Uterine smooth muscle cell (primary cell): ENCODE data around the gene GANAB. TPM values are rescaled to one million over a fixed set of nuclear protein-coding genes. Genes with fewer than 3 reads are reported as not detected.

Experiments
- total RNA-seq: library from RNA; depleted of rRNA; stranded (reverse); fragments of >200 nt; gene quantifications from 2 replicates; pipeline ENCODE4 v1.2.3, GENCODE V29; 2014

Gene GANAB
- 315 and 475 TPM in 2 replicates for total RNA-seq

GRCh38 chr11:62645946-62646824 lies at the start of gene GANAB:
GANAB (minus strand) TSS chr11:62646613; CDS start chr11:62646599, 14 bp downstream.

GRCh38 chr11:62689421-62690183 lies 43.2 kb upstream of the GANAB start, which contains the start of gene LRRN4CL:
LRRN4CL (minus strand) TSS chr11:62689530; CDS start chr11:62688508, 1,022 bp downstream.

GRCh38 chr11:62678770-62679696 lies 32.6 kb upstream of the GANAB start, which contains the start of gene UBXN1:
UBXN1 (minus strand) TSS chr11:62679073; CDS start chr11:62678923, 150 bp downstream.

GRCh38 chr11:62671608-62672389 lies 25.4 kb upstream of the GANAB start, which contains the start of the genes LBHD1 and UQCC3:
LBHD1 (minus strand) TSS chr11:62672267; CDS start chr11:62670031, 2,236 bp downstream.
UQCC3 (plus strand) TSS chr11:62671673; CDS start chr11:62671746, 73 bp downstream.

GRCh38 chr11:62665075-62665598 lies 18.7 kb upstream of the GANAB start, which contains the start of the genes C11orf98 and CSKMT:
C11orf98 (minus strand) TSS chr11:62665210; CDS start chr11:62665169, 41 bp downstream.
CSKMT (plus strand) TSS chr11:62665312; CDS start chr11:62665880, 568 bp downstream.

GRCh38 chr11:62621567-62622470 lies 24.6 kb downstream of the GANAB start, which contains the start of gene B3GAT3:
B3GAT3 (minus strand) TSS chr11:62621986; CDS start chr11:62621947, 39 bp downstream.

GRCh38 chr11:62612366-62613290 lies 33.8 kb downstream of the GANAB start, which contains the start of the genes EML3 and ROM1:
EML3 (minus strand) TSS chr11:62612775; CDS start chr11:62612457, 318 bp downstream.
ROM1 (plus strand) TSS chr11:62613257; CDS start chr11:62613282, 25 bp downstream.

GRCh38 chr11:62601372-62602140 lies 44.9 kb downstream of the GANAB start, which contains the start of gene MTA2:
MTA2 (minus strand) TSS chr11:62601865; CDS start chr11:62601450, 415 bp downstream.

GRCh38 chr11:62591448-62592145 lies 54.8 kb downstream of the GANAB start, which contains the start of gene TUT1:
TUT1 (minus strand) TSS chr11:62591523; CDS start chr11:62591485, 38 bp downstream.

Other genes with a start within 250 kb of the GANAB start
- not detected in 2 replicates for gene SCGB1A1, start 227.6 kb downstream of the GANAB start, total RNA-seq
- 598 and 812 TPM in 2 replicates for gene AHNAK, start 99.8 kb downstream of the GANAB start, total RNA-seq
- gene EEF1G, start 72.7 kb downstream of the GANAB start, total RNA-seq, result 1,010 and 1,304 TPM in 2 replicates
- 7.0 TPM in 2 replicates for gene TUT1, start 55.1 kb downstream of the GANAB start, total RNA-seq
- 97.1 and 125 TPM in 2 replicates for gene MTA2, start 44.7 kb downstream of the GANAB start, total RNA-seq
- 11.6 and 14.0 TPM in 2 replicates for gene EML3, start 33.8 kb downstream of the GANAB start, total RNA-seq
- gene ROM1, start 33.4 kb downstream of the GANAB start, total RNA-seq, result 2.3 and 2.9 TPM in 2 replicates
- 34.3 and 50.9 TPM in 2 replicates for gene B3GAT3, start 24.6 kb downstream of the GANAB start, total RNA-seq
- 22.9 and 24.5 TPM in 2 replicates for gene INTS5, start 6.7 kb upstream of the GANAB start, total RNA-seq
- 24.6 and 35.6 TPM in 2 replicates for gene C11orf98, start 18.6 kb upstream of the GANAB start, total RNA-seq
- gene CSKMT, start 18.7 kb upstream of the GANAB start, total RNA-seq, result 4.2 and 9.4 TPM in 2 replicates
- gene UQCC3, start 25.1 kb upstream of the GANAB start, total RNA-seq, result 12.0 and 12.6 TPM in 2 replicates
- gene LBHD1, start 25.7 kb upstream of the GANAB start, total RNA-seq, result 2.7 and 3.3 TPM in 2 replicates
- gene UBXN1, start 32.5 kb upstream of the GANAB start, total RNA-seq, result 99.4 and 126 TPM in 2 replicates
- gene LRRN4CL, start 42.9 kb upstream of the GANAB start, total RNA-seq, result 12.2 and 23.5 TPM in 2 replicates
- gene BSCL2, start 60.8 kb upstream of the GANAB start, total RNA-seq, result 37.4 and 39.5 TPM in 2 replicates
- gene GNG3, start 61.1 kb upstream of the GANAB start, total RNA-seq, result not detected in 2 replicates
- gene HNRNPUL2, start 80.8 kb upstream of the GANAB start, total RNA-seq, result 9.6 and 16.4 TPM in 2 replicates
- gene TTC9C, start 81.9 kb upstream of the GANAB start, total RNA-seq, result 30.0 and 35.2 TPM in 2 replicates
- 14.5 and 15.6 TPM in 2 replicates for gene ZBTB3, start 107.5 kb upstream of the GANAB start, total RNA-seq
- gene POLR2G, start 115.0 kb upstream of the GANAB start, total RNA-seq, result 66.9 and 68.8 TPM in 2 replicates
- gene TAF6L, start 124.8 kb upstream of the GANAB start, total RNA-seq, result 29.2 and 30.7 TPM in 2 replicates
- gene TMEM179B, start 140.8 kb upstream of the GANAB start, total RNA-seq, result 19.0 and 25.5 TPM in 2 replicates
- gene TMEM223, start 145.4 kb upstream of the GANAB start, total RNA-seq, result 21.8 and 24.1 TPM in 2 replicates
- gene NXF1, start 158.8 kb upstream of the GANAB start, total RNA-seq, result 26.4 and 28.4 TPM in 2 replicates
- gene STX5, start 185.4 kb upstream of the GANAB start, total RNA-seq, result 42.4 and 52.6 TPM in 2 replicates
- gene TEX54, start 186.2 kb upstream of the GANAB start, total RNA-seq, result not detected in 2 replicates
- 48.4 and 68.5 TPM in 2 replicates for gene WDR74, start 193.0 kb upstream of the GANAB start, total RNA-seq
- 348 and 637 TPM in 2 replicates for gene SLC3A2, start 234.3 kb upstream of the GANAB start, total RNA-seq